ENCODE data around the gene ANKRD23. TPM values are rescaled to one million over a fixed set of nuclear protein-coding genes. Genes with fewer than 3 reads are reported as not detected.
"Not testable (repeated sequence)": the region's sequence is repeated elsewhere in the genome, so short reads cannot be mapped to it uniquely, and the experiment has no call there.

Gene ANKRD23
- total RNA-seq: 2.8 TPM
- long read RNA-seq, partial matches to known transcripts: 0 of 10 reads
- long read RNA-seq, other reads (novel, unspliced or antisense): 10 of 10 reads

GRCh38 chr2:96843538-96844268, at the start of gene ANKRD23:
TSS of gene ANKRD23 (minus strand) at chr2:96844021. CDS start at chr2:96843992, 29 bp downstream.
- DNase-seq (ENCODE audit: low spot score): no peak

- DNase-seq (ENCODE audit: low spot score): no peak
Observed at GRCh38 chr2:96891591-96892333, 47.9 kb upstream of the ANKRD23 start.

- DNase-seq (ENCODE audit: low spot score): no peak
Observed at GRCh38 chr2:96890726-96891385, 47.0 kb upstream of the ANKRD23 start.

- no peak for DNase-seq (ENCODE audit: low spot score)
Observed at GRCh38 chr2:96890252-96890651, 46.4 kb upstream of the ANKRD23 start.

DNA sequence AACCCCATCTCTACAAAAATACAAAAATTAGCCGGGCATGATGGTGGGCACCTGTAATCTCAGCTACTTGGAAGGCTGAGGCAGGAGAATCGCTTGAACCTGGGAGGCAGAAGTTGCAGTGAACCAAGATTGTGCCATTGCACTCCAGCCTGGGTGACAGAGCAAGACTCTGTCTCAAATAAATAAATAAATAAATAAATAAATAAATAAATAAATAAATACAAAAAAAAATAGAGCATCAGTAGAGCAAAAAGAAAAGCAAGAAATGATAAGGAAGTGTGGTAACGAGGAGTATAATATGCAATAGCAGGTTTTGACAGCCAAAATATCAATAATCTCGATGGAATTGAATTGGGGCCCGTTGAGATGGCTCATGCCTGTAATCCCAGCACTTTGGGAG, 45.7 kb upstream of the ANKRD23 start:
- DNase-seq (ENCODE audit: low spot score): not testable (repeated sequence)

GRCh38 chr2:96888072-96889011, 44.5 kb upstream of the ANKRD23 start:
- DNase-seq (ENCODE audit: low spot score): no peak

GRCh38 chr2:96887493-96888012, 43.7 kb upstream of the ANKRD23 start:
- no peak for DNase-seq (ENCODE audit: low spot score)

DNA sequence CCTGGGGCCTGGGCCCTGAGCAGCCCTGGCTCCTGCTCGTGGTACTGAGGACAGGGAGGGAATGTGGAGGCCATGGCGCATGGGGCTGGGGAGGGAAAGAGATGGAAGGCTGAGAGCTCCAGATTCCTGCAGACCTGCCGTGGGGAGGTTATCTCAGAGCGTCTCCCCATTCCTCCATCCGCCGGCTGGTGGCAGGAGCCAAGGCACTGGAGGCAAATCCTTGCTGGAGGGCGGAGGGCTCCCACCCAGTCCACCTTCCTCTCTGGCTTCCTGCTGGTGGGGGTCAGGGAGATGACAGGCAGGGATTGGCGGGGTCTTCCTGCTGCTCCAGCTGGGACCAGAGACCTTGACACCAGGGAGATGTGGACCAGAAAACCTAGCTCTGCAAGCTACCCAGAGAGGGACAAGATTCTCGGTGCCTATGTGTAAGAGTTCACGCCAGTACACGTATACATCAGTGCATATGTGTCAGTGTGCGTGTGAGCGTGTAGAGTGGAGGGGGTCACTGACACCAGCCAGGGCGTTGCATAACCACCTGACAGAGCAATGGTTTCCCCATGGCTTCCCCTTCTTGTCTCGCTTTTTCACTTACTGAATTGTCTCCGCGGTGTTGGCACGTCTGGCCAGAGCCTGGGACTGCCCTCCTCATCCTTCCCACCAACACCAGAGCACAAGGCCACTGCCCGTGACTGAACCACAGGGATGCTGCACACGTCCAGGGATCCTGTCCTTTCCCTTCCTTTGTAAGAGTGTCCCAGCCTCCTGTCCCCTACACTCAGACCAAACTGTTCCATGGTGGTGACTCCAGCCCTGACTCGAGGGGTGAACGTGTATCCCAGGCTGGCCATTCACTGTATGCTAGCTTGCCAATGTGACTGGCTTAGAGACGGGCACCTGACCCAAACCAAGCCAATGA, 41.9 kb upstream of the ANKRD23 start:
- no peak for DNase-seq (ENCODE audit: low spot score)

DNA sequence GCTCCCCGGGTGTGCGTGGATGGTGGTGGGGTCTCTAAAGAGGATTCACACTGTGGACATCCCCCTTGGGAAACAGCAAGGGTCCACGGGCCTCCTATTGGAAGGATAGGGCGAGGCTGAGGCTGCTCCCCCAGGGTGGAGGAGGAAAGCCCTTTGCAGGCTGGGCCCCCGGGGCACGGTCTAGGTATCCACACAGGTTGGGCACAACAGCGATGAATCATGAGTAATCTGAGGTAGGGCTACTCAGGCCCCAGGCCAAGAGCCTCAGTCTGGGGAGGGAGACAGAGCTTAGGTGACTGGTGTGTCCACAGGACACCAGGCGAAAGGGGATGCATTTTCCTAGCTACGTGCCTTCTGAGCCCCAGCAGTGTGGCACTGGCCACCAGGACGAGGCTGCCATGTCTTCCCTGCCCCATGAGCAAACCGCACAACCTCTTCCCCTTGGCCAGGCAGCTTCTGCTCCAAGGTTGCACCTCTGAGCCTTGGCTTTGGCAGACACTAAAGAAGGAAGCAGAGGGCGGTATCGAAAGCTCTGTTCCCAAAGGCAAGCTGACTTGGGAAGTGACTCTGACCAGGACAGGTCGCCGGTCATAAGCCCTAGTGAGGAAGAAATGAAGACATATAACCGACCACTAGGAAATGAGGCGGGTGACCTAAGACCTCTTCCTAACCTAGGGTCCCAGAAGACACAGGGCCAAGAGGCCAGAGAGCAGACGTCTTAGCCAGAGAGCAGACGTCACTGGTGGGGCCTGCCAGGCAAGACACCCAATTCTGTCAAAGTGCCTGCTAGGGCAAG, 40.7 kb upstream of the ANKRD23 start:
- DNase-seq (ENCODE audit: low spot score): no peak

DNA sequence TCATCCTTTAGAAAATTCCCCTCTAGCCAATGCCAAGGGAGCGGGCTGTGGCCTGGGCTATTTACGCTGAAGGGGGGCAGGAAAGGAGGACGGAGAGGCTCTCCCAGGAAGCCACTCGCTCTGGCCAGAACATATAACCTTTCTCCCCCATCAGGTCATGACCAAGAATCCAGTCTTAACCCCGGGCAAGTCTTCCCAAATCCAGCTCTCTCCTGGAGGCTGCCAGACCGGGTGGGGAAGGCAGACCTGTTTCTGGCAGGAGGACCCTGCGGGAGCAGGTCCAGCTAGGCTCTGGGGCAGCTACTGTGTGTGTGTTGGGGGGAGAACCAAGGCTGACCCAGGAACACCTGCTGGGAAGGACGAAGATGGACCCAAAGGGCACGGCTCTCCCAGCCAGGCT, 39.5 kb upstream of the ANKRD23 start:
- DNase-seq (ENCODE audit: low spot score): no peak

DNA sequence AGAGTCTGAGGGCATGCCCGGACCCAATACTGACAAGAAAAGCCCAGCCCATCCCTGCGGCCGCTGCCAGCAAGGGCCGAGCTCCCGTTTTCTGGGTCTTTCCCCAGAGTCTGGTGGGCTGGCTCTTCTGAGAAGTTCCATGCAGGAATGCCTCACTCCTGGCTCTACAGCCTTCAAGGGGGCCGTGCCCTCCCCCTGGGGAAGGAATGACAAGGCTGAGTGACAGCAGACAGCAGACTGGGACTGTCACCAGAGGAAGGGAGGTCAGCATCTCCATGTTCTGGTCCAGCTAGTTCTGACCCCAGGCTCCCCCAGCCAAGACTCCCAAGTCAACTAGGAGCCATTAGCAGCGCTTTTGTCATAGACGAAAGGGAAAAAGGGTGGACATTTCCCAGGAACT, 39.1 kb upstream of the ANKRD23 start:
- DNase-seq (ENCODE audit: low spot score): no peak

DNA sequence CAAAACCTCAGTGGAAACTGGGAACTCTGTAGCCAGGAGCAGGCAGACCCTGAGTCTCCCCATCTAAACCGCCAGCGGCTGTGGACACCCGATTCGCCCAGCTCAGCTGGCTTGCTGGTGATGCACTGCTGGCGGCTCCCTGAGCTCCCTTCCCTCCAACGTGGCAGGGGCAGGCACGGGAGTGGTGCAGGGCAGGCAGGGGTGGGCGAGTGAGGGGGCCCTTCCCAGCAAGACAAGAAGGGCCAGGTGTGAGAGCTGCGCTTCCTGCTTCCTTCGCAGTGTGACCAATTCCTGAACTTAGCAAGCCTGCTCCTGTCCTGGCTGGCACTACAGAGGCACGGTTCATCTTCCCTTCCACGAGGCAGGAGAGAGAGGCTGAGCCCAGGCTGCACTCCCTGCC, 38.4 kb upstream of the ANKRD23 start:
- DNase-seq (ENCODE audit: low spot score): no peak

DNA sequence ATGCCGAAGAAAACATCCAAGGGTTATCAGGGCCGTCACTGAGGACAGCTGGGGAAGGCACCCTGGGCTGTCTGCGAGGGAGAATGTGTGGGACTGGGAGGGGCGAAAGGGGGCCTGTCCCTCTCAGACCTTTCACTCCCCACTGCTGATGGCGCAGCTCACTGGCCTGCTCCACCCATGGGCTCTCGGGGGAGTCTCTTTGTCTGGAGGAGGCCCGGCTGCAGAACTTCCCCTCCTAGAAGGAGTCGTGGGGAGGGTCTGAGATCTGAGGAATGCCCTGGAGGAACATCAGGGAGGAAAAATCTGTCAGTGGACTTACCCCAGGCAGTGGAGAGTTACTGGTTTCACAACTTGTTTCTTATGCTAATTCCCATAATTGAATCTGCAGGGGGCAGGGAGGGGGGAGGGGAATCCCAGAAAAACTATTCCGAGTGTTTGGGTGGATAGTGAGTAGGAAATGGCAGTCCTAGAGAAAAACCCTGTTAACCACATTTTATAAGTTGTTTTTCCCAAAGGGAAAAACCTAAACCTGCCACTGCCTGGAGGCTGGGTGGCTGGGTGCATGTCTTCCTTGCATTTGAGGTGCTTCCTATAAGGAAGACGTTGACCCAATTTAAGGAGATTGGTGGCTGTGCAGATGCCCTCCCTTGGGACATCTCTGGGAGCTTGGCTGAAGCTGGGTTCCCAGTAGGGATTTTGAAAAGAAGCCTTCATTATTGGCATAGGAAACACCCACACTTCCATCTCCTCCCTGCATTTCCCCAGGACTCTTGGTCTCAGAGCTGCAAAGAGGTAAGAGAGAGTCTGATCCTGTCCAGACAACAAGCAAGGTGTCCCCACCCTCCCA, 37.8 kb upstream of the ANKRD23 start:
- no peak for DNase-seq (ENCODE audit: low spot score)

GRCh38 chr2:96880891-96881273, 37.1 kb upstream of the ANKRD23 start:
- no peak for DNase-seq (ENCODE audit: low spot score)

DNA sequence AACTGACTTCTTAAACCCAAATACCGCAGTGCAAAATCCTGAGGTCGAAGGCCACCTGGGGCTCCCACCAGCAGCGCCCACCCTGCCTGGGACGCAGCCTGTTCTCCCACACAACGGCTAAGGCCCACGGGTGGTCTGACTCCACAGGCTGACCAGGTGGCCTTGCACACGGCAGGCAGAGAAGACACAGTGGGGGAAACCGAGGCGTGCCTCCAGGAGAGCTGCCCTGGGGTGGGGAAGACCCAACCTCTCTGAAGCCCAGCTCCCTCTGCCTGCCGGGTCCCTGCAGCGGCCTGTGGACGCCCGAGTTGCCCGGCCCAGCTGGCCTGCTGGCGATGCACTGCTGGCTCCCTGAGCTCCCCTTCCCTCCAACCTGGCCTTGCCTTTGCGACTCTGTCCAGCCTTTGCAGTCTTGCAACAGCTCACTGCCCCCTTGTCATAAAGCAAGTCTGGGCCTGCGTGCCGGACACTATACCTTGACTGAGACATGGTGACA, 35.8 kb upstream of the ANKRD23 start:
- DNase-seq (ENCODE audit: low spot score): no peak

- DNase-seq (ENCODE audit: low spot score): no peak
Observed at GRCh38 chr2:96878796-96879544, 35.1 kb upstream of the ANKRD23 start.

DNA sequence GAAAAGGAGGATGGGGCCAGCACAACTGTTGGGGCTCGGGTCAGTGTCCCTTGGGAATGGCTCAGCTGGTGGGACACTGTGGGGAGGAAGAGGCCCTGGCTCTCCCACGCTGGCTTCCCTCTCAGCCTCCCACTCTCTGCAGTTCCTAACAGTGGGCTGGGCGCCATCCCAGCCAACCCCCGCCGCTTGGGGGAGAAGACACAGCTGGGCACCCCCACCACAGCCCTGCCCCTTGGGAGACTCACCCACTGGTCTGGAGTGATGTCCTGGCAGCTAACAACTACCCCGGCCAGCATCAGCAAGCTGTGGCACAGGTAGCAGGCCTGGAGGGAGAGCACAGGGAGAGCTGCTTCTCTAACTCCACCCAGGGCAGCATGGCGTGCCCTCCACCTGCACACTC, 34.4 kb upstream of the ANKRD23 start:
- no peak for DNase-seq (ENCODE audit: low spot score)

Data from mesenteric fat pad (tissue), 1 donor.